ENCODE results near the gene EGLN3.

GRCh38 chr14:33931461-33931860, 19.4 kb downstream of the EGLN3 start:
- TF ChIP-seq CREB5 (CRISPR knock-in tag; IDR thresholded peaks at IDR 0.05; ENCODE audit: low read depth) (no peak), ESRRG (CRISPR knock-in tag; IDR thresholded peaks at IDR 0.05) (no peak), ARNTL (CRISPR knock-in tag; IDR thresholded peaks at IDR 0.05; ENCODE audit: borderline replicate concordance, low read depth) (no peak)
- TF ChIP-seq, protein P1, sequence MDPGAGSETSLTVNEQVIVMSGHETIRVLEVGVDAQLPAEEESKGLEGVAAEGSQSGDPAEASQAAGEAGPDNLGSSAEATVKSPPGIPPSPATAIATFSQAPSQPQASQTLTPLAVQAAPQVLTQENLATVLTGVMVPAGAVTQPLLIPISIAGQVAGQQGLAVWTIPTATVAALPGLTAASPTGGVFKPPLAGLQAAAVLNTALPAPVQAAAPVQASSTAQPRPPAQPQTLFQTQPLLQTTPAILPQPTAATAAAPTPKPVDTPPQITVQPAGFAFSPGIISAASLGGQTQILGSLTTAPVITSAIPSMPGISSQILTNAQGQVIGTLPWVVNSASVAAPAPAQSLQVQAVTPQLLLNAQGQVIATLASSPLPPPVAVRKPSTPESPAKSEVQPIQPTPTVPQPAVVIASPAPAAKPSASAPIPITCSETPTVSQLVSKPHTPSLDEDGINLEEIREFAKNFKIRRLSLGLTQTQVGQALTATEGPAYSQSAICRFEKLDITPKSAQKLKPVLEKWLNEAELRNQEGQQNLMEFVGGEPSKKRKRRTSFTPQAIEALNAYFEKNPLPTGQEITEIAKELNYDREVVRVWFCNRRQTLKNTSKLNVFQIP (CRISPR knock-in tag; IDR thresholded peaks at IDR 0.05; ENCODE audit: borderline replicate concordance, low read depth), result no peak
